SU-DHL-6 (cell line): ENCODE results near the gene ENPP5.

Source experiments
- H2AFZ ChIP-seq: fragments of 200-600 bp; sonication (generic); 2 replicates; pipeline ENCODE4 v1.6.1; 2014; ENCODE audit warnings: low read depth, mild to moderate bottlenecking, moderate library complexity, mixed read lengths, antibody characterized with exemption, low read length; ENCODE audit not compliant: severe bottlenecking
- H3F3A ChIP-seq: fragments of 200-600 bp; shearing (Covaris generic); 2 replicates; pipeline ENCODE4 v1.6.0; 2016; ENCODE audit warnings: antibody characterized with exemption, mild to moderate bottlenecking; ENCODE audit not compliant: insufficient read depth
- H3K27ac ChIP-seq: fragments of 200-600 bp; sonication (generic); 2 replicates; pipeline ENCODE4 v1.5.1; 2016; ENCODE audit warnings: low read depth, mild to moderate bottlenecking, low read length, moderate library complexity, mixed read lengths
- H3K27me3 ChIP-seq: fragments of 200-600 bp; sonication (generic), shearing (Covaris generic); 2 replicates; pipeline ENCODE4 v1.6.0; 2014; ENCODE audit warnings: mild to moderate bottlenecking, low read length
- H3K36me3 ChIP-seq: fragments of 200-600 bp; sonication (generic); 2 replicates; pipeline ENCODE4 v1.6.1; 2014; ENCODE audit warnings: mild to moderate bottlenecking, low read length, mixed read lengths
- H3K4me2 ChIP-seq: fragments of 300-600, 200-600 bp; shearing (Covaris generic), sonication (generic); 2 replicates; pipeline ENCODE4 v1.6.0; 2014; ENCODE audit warnings: low read length, low read depth, mild to moderate bottlenecking; ENCODE audit not compliant: poor library complexity, severe bottlenecking
- H3K4me3 ChIP-seq: fragments of 200-600 bp; sonication (generic); 2 replicates; pipeline ENCODE4 v1.5.1; 2014; ENCODE audit warnings: antibody characterized with exemption, low read length, mild to moderate bottlenecking, mixed read lengths; ENCODE audit not compliant: insufficient read depth, poor library complexity, severe bottlenecking
- H3K79me2 ChIP-seq: fragments of 200-600 bp; sonication (generic); 2 replicates; pipeline ENCODE4 v1.6.1; 2014; ENCODE audit warnings: mild to moderate bottlenecking, low read length, moderate library complexity; ENCODE audit not compliant: insufficient read depth
- H3K9ac ChIP-seq: fragments of 200-600 bp; sonication (generic); 2 replicates; pipeline ENCODE4 v1.7.0; 2014; ENCODE audit warnings: mild to moderate bottlenecking, low read length
- H3K9me2 ChIP-seq: fragments of 200-600 bp; sonication (generic); replicated peaks from 2 replicates; pipeline ENCODE4 v1.6.1; 2014; ENCODE audit warnings: low read length; ENCODE audit not compliant: insufficient read depth
- H3K9me3 ChIP-seq: fragments of 200-600 bp; sonication (generic); 2 replicates; pipeline ENCODE4 v1.6.1; 2014; ENCODE audit warnings: low read length, mixed read lengths; ENCODE audit not compliant: insufficient read depth
- H4K20me1 ChIP-seq: fragments of 200-600 bp; sonication (generic); 2 replicates; pipeline ENCODE4 v1.6.1; 2014; ENCODE audit warnings: low read depth, mild to moderate bottlenecking, antibody characterized with exemption, low read length, moderate library complexity, mixed read lengths
- EZH2phosphoT487 ChIP-seq: fragments of 200-600 bp; sonication (generic), shearing (Covaris generic); conservative IDR thresholded peaks from 2 replicates; pipeline ENCODE4 v1.6.1; 2018; ENCODE audit warnings: mild to moderate bottlenecking, antibody characterized with exemption, low read length, moderate library complexity, mixed read lengths
- TF ChIP-seq, protein P1 (sequence below): fragments of 200-600 bp; sonication (generic); IDR thresholded peaks from one replicate; pipeline ENCODE4 v1.5.1; 2017; ENCODE audit warnings: antibody characterized with exemption, mild to moderate bottlenecking, low read length, moderate library complexity; ENCODE audit not compliant: insufficient read depth, poor library complexity, severe bottlenecking

The ENPP5 gene

DNA sequence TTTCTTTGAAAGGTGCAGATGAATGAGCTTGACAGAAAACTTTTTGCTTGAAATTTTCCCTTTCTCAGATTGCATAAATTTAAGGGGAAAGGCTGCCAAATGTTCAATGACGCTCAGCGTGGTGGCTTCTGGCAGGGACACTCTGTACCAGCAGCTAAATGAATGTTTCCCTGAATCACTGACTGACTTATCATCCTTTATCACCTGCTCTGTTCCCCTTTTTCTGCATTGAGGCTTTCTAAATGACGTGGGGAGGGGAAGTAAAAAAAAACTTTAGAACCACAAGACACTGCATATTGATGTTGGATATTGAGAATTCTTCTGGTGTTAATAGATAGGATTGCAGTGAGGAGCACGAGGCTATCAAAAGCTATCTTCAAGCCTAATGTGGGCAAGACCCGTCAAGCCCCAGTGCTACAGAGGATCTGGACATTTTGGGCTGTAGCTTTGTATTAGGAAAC lies 46.9 kb upstream of the ENPP5 start:
- H3F3A ChIP-seq: peaks cover 19% of the 10 kb centered on the region
- H3K27me3 ChIP-seq: no peaks in the 10 kb centered on the region
- H2AFZ ChIP-seq: no peak overlapping the region
- H3K4me3 ChIP-seq: no peak overlapping the region
- H3K9me2 ChIP-seq: no peaks in the 10 kb centered on the region
- no peaks in the 10 kb centered on the region for H4K20me1 ChIP-seq
- H3K27ac ChIP-seq: no peak overlapping the region
- H3K4me2 ChIP-seq: no peak overlapping the region
- no peaks in the 10 kb centered on the region for H3K36me3 ChIP-seq
- TF ChIP-seq, protein P1, sequence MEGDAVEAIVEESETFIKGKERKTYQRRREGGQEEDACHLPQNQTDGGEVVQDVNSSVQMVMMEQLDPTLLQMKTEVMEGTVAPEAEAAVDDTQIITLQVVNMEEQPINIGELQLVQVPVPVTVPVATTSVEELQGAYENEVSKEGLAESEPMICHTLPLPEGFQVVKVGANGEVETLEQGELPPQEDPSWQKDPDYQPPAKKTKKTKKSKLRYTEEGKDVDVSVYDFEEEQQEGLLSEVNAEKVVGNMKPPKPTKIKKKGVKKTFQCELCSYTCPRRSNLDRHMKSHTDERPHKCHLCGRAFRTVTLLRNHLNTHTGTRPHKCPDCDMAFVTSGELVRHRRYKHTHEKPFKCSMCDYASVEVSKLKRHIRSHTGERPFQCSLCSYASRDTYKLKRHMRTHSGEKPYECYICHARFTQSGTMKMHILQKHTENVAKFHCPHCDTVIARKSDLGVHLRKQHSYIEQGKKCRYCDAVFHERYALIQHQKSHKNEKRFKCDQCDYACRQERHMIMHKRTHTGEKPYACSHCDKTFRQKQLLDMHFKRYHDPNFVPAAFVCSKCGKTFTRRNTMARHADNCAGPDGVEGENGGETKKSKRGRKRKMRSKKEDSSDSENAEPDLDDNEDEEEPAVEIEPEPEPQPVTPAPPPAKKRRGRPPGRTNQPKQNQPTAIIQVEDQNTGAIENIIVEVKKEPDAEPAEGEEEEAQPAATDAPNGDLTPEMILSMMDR: no peak
- no peak for TF ChIP-seq EZH2phosphoT487
- H3K9me3 ChIP-seq: no peaks in the 10 kb centered on the region
- no peaks in the 10 kb centered on the region for H3K79me2 ChIP-seq
- H3K9ac ChIP-seq: no peak overlapping the region

GRCh38 chr6:46216879-46217278 lies 46.1 kb upstream of the ENPP5 start:
- no peaks in the 10 kb centered on the region for H3K79me2 ChIP-seq
- H3K27me3 ChIP-seq: no peaks in the 10 kb centered on the region
- H3K36me3 ChIP-seq: no peaks in the 10 kb centered on the region
- no peak for TF ChIP-seq EZH2phosphoT487
- TF ChIP-seq, protein P1: no peak
- no peak overlapping the region for H2AFZ ChIP-seq
- H3K9me3 ChIP-seq: no peaks in the 10 kb centered on the region
- no peaks in the 10 kb centered on the region for H4K20me1 ChIP-seq
- no peak overlapping the region for H3K9ac ChIP-seq
- H3K9me2 ChIP-seq: no peaks in the 10 kb centered on the region
- H3K4me3 ChIP-seq: no peak overlapping the region
- peaks cover 19% of the 10 kb centered on the region for H3F3A ChIP-seq
- H3K27ac ChIP-seq: no peak overlapping the region
- H3K4me2 ChIP-seq: no peak overlapping the region

- Histone ChIP-seq H4K20me1 (no peaks in the 10 kb centered on the region), H3K27ac (no peak overlapping the region), H3F3A (peaks cover 16% of the 10 kb centered on the region), H3K9me2 (no peaks in the 10 kb centered on the region), H3K79me2 (no peaks in the 10 kb centered on the region), H3K9me3 (no peaks in the 10 kb centered on the region), H3K4me3 (no peak overlapping the region), H2AFZ (no peak overlapping the region), H3K4me2 (no peak overlapping the region), H3K36me3 (no peaks in the 10 kb centered on the region), H3K9ac (no peak overlapping the region), H3K27me3 (no peaks in the 10 kb centered on the region)
- TF ChIP-seq, protein P1: no peak
- no peak for TF ChIP-seq EZH2phosphoT487
Measured at GRCh38 chr6:46215777-46216176, 45.0 kb upstream of the ENPP5 start.
